ENCODE results near the gene GRM1.

The GRM1 gene

GRCh38 chr6:146367061-146367460 lies 338.2 kb downstream of the GRM1 start:
- no peak for DNase-seq (ENCODE audit: low read depth in 2 of 2)

DNA sequence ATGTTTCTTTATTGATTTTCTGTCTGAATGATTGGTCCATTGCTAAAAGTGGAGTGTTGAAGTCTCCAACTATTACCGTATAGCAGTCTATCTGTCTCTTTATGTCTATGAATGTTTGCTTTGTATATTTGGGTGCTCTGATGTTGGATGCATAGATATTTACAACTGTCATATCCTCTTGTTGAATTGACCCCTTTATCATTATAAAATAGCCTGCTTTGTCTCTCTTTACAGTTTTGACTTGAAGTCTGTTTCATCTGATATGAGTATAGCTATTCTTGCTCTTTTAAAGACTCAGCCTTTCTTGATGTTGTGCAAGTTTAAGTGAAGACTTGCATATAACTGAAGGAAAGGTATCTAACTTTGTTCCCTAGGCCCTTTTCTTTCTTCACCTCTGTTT lies 341.0 kb downstream of the GRM1 start:
- no peak for DNase-seq (ENCODE audit: low read depth in 2 of 2)

GRCh38 chr6:146381486-146381885 lies 352.6 kb downstream of the GRM1 start:
- DNase-seq (ENCODE audit: low read depth in 2 of 2), result no peak

GRCh38 chr6:146388736-146389364 lies 360.0 kb downstream of the GRM1 start:
- no peak for DNase-seq (ENCODE audit: low read depth in 2 of 2)

DNA sequence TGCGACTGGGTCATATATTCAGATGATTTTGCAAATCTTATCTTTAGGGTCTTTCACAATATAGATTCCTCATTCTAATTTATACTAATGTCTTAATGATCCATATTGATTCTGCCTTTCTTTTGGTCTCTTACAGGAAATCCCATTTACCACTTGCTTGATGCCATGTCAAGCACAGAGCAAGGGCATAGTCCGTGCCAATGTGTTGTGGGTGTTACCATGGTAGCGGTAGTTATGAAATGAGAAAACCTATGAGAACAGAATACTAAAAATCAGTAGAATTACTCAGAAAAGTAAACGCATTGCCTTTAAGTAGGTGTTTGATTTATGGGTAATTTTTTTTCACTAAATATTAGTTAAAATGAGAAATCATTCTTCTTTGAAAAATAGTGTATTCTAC lies 360.9 kb downstream of the GRM1 start:
- DNase-seq (ENCODE audit: low read depth in 2 of 2), result no peak

DNA sequence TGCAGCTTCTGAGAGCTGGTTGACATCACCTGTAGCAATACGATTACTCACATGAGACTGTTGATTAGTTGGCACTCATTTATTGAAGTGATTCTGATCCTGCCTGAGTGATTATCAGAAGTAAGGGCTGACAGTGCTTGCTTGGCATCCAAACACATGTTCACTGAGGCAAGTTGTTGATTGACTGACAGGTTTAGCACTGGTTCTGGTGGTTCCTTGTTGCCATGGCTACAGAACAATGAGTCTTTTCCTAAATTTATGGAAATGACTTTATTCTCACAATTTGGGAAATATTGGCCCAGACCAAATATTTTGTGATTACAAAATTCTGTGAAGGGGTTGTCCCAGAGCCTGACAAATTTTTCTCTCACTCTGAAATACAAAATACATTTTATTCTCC lies 368.8 kb downstream of the GRM1 start:
- no peak for DNase-seq (ENCODE audit: low read depth in 2 of 2)

DNA sequence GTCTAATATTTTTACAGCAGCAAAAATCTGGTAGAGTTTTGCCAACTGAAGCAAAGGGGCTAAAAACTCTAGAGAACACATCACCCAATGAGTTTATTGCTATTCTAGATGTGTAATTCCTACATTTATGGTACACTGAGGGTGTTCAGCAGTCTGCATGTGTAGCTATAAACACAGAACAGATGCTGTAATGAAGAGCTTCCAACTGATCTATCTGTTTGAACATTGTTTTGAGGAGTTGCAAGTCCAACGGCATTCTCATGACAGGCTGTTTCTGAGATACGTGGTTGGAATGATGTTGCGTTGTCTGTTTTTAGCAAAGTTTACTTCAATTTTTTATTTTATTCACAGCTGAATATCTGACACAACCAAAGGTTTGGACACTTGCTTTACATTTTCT lies 373.6 kb downstream of the GRM1 start:
- no peak for DNase-seq (ENCODE audit: low read depth in 2 of 2)

DNA sequence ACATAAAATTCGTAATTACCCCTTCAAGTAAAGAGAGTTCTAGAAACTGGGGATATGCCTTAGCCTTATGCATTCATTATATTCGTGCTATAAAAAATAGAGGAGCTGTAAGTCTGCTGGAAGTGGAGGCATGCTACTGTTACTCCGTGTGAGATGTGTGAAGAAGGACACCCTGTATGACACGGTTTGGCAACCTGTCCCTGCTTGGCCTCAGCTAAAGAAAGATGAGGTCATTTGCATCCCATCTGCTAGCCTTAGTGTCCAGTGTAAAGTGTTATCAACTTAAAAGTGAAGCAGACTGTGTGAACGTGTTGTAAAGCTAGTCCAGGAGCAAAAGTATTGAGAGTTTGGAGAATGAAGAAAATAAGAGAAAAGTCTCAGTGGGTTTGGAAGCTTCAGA lies 379.7 kb downstream of the GRM1 start:
- DNase-seq (ENCODE audit: low read depth in 2 of 2), result no peak

DNA sequence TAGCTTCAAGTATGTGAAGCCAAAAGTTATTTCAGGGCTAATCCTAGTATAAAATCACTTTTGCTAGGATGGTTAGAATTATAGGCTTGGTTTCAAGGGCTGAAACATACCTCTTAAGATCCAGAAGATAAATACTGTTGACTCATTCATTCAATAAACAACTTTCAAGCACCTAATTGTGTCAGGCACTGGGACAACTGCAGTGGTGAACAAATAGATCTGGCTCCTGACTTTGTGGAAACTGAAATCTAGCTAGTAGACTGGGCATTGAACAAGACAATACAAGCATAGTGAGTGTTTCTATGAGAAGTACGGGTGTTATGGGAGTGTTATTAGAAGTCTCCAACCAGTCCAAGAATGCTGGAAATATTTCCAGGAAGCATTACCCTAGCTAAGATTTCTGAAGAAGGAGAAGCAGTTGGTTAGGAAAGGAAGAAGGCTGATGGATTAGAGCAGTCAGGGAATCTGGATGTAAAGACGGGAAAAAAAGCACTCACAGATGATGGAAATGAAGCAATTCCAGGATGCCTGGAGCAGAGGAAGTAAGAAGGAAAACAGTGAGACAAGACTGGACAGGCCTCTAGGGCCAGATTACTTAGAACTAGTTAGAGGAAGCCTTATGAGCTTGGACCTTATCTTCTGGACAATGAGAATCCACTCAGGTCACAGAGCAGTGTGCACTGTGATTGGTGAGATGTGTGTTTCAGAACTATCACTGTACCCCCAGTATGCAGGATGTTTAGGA lies 382.2 kb downstream of the GRM1 start:
- no peak for DNase-seq (ENCODE audit: low read depth in 2 of 2)

DNA sequence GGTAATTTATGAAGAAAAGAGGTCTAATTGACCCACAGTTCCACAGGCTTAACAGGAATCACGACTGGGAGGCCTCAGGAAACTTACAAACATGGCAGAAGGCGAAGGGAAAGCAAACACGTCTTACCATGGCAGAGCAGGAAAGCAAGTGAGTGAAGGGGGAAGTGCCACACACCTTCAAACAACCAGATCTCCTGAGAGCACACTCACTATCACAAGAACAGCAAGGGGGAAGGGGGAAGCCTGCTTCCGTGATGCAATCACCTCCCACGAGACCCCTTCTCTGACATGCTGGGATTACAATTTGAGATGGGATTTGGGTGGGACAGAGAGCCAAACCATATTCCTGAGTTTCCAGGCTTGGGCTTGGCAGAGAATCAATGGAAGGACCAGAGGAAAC lies 390.7 kb downstream of the GRM1 start:
- no peak for DNase-seq (ENCODE audit: low read depth in 2 of 2)

GRCh38 chr6:146420255-146420654 lies 391.4 kb downstream of the GRM1 start:
- no peak for DNase-seq (ENCODE audit: low read depth in 2 of 2)

- no peak for DNase-seq (ENCODE audit: low read depth in 2 of 2)
These were observed 394.0 kb downstream of the GRM1 start for GRCh38 chr6:146422789-146423375.

GRCh38 chr6:146423452-146423851 lies 394.6 kb downstream of the GRM1 start:
- DNase-seq (ENCODE audit: low read depth in 2 of 2), result no peak

DNA sequence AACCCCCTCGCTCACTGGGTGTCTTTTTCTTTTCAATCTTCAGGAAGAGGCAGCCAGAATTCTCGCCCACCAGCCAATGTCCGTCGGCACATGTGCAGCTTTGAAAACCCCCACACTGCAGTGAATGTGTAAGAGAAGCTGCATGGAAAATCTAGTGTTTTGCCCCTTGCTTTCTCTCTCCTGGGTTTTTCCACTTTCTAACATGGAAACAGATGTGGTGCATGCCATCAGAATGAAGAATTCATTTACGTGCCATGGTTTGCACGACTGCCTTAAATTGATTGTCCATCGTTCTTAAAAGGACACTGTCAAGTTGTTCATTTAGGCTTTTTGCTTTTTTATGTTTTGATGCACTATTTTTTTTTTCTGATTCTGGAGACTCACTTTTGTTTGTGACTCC lies 397.7 kb downstream of the GRM1 start:
- no peak for DNase-seq (ENCODE audit: low read depth in 2 of 2)

DNA sequence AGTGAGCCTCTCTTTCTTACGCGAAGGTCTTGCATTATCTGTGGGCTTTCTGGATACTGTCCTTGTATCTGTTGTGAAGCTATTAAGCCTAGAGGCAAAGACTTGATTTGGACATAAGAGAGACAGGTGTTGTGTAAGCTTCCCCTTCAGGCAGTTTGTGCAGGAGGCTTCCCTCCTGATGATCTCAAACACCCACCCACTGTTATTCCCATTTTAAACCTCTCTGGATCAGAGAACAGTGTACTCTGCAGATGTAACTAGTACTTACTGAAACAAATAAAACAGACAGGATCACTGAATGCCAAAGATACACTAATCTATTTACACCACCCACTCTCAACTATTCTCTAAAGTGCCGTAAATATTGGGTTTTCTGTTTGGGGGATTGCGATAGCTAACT lies 401.0 kb downstream of the GRM1 start:
- DNase-seq (ENCODE audit: low read depth in 2 of 2), result no peak

GRCh38 chr6:146433881-146434731 lies 405.2 kb downstream of the GRM1 start:
- DNase-seq (ENCODE audit: low read depth in 2 of 2), result no peak

- DNase-seq (ENCODE audit: low read depth in 2 of 2), result no peak
These were observed 406.0 kb downstream of the GRM1 start for GRCh38 chr6:146434732-146435390.

DNA sequence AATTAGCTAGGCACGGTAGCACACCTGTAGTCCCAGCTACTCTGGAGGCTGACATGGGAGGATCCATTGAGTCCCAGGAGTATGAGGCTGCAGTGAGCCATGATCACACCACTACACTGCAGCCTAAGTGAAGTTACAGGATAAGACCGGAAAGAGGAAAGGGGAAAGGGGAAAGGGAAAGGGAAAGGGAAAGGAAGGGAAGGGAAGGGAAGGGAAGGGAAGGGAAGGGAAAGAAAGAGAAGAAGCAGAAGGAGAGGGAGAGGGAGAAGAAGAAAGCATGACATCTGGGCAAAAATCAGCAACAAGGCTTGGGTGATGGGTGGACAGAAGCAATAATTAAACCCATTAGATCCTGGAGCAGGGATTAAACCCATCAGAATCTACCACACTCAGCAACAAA lies 413.0 kb downstream of the GRM1 start:
- no peak for DNase-seq (ENCODE audit: low read depth in 2 of 2)

DNA sequence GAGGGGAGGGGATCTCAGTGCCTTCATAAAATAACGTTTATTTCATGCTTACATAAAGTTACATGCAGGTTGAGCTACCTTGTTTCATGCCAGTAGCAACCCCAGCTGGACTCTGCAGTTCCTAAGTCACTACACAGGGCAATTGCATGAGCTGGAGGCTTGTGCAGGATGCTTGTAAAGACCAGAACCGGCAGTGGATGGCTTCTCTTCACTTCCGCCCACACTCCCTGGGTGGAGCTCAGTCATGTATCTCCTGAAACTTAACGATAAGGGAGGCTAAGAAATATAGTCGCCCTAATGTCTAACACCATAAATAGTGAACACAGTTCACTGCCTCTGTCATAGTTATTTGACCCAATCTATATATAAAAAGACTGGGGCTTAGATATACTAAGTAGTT lies 415.3 kb downstream of the GRM1 start:
- DNase-seq (ENCODE audit: low read depth in 2 of 2), result no peak

DNA sequence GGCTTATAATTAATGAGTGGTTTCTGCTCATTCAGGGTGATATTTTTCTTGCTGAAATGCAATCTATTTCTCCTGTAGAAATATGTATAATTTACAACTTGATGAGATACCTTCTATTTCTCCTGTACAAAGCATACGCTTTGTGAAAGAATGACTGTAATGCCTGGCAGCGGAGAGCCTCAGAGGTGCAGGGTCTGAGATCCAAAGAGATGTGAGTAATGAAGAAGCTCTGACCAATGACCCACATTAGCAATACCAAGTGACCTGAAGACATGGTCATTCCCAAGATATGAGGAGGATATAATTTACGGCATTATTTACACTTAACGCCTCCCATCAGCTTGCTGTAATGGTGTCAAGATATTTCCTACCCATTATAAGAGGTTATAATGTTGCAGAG lies 416.4 kb downstream of the GRM1 start:
- no peak for DNase-seq (ENCODE audit: low read depth in 2 of 2)

DNA sequence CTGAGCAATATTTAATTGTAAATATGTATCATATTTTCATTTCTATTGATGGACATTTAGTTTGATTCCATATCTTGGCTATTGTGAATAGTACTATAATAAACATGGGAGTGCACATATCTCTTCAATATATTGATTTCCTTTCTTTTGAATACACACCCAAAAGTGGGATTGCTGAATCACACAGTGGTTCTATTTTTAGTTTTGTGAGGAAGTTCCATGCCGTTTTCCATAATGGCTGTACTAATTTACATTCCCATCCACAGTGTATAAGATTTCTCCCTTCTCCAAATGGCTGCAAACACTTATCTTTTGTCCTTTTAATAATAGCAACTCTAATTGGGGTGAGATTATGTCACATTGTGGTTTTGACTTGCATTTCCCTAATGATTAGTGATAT lies 428.0 kb downstream of the GRM1 start:
- no peak for DNase-seq (ENCODE audit: low read depth in 2 of 2)

DNA sequence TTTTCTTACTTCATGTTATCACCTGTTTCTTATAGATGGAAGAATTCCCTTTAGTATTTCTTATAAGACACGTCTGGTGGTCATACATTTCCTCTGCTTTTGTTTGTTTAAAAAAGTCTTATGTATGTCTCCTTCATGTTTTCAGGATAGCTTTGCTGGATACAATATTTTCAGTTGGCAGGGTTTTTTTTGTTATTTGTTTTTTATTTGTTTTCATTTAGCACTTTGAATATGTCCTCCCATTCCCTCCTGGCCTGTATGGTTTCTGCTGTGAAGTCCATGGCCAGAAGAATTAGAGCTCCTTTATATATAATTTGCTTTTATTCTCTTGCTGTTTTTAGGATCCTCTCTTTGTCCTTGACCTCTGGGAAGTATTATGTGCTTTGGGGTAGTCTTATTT lies 432.1 kb downstream of the GRM1 start:
- DNase-seq (ENCODE audit: low read depth in 2 of 2), result no peak

Measured in stimulated activated CD8-positive, alpha-beta memory T cell treated with anti-CD3 and anti-CD28 coated beads, Interleukin-7, amount 100 ng/mL, for 4 hours (primary cell).